Retinal pigment epithelial cell (primary cell): ENCODE measurements around the gene PATJ.

Source experiments
- DNase-seq: peaks from one replicate; pipeline ENCODE4 v3.0.0-alpha.2; 2010; ENCODE audit warnings: low read depth
- H3K4me3 ChIP-seq: 2 replicates; pipeline ENCODE4 v1.5.1; 2011; ENCODE audit warnings: mild to moderate bottlenecking, low read length, control low read depth, moderate library complexity
- CTCF ChIP-seq: conservative IDR thresholded peaks from 2 replicates; pipeline ENCODE4 v1.5.1; 2011; ENCODE audit warnings: low read depth, low read length, control low read depth, inconsistent platforms

Gene PATJ

GRCh38 chr1:62084310-62084890 lies 342.1 kb downstream of the PATJ start:
- DNase-seq = no peak
- TF ChIP-seq CTCF = no peak
- H3K4me3 ChIP-seq = no peak overlapping the region

- H3K4me3 ChIP-seq = no peak overlapping the region
- no peak for DNase-seq
- TF ChIP-seq CTCF = no peak
Observed at GRCh38 chr1:62088439-62088838, 346.2 kb downstream of the PATJ start.

GRCh38 chr1:62089570-62089969 lies 347.3 kb downstream of the PATJ start:
- DNase-seq = no peak
- no peak for TF ChIP-seq CTCF

GRCh38 chr1:62090016-62090415 lies 347.7 kb downstream of the PATJ start:
- TF ChIP-seq CTCF = no peak

More at GRCh38 chr1:62089570-62089969, 347.3 kb downstream of the PATJ start:
- H3K4me3 ChIP-seq = no peak overlapping the region

GRCh38 chr1:62092110-62092509 lies 349.8 kb downstream of the PATJ start:
- no peak for TF ChIP-seq CTCF

More at GRCh38 chr1:62090016-62090415, 347.7 kb downstream of the PATJ start:
- DNase-seq = no peak
- H3K4me3 ChIP-seq = no peak overlapping the region

GRCh38 chr1:62093261-62093660 lies 351.0 kb downstream of the PATJ start:
- no peak for DNase-seq
- no peak overlapping the region for H3K4me3 ChIP-seq
- no peak for TF ChIP-seq CTCF

More at GRCh38 chr1:62092110-62092509, 349.8 kb downstream of the PATJ start:
- no peak for DNase-seq
- no peak overlapping the region for H3K4me3 ChIP-seq

- DNase-seq = no peak
- no peak for TF ChIP-seq CTCF
- H3K4me3 ChIP-seq = no peak overlapping the region
Observed at GRCh38 chr1:62097464-62097863, 355.2 kb downstream of the PATJ start.
